Raji (cell line): ENCODE measurements around the gene WDR54.
A peak's percentile ranks its signal among the peaks of the same experiment; 100 is the strongest.

ENCODE experiments used
- POLR2A ChIP-seq: IDR thresholded peaks from 2 replicates; pipeline ENCODE4 v1.6.1; 2011; ENCODE audit warnings: low read depth, low read length, control low read depth; ENCODE audit not compliant: insufficient read depth

Gene WDR54

GRCh38 chr2:74458938-74459363, 37.4 kb downstream of the WDR54 start:
- TF ChIP-seq POLR2A = no peak; the same call in 1 of the 2 replicates

GRCh38 chr2:74461187-74462053, 39.9 kb downstream of the WDR54 start:
- TF ChIP-seq POLR2A = peak; percentile 1; the same call in 1 of the 2 replicates

- TF ChIP-seq POLR2A = peak; percentile 7; the same call in 1 of the 2 replicates
Measured at GRCh38 chr2:74462054-74462785, 40.7 kb downstream of the WDR54 start.

- TF ChIP-seq POLR2A = no peak
Measured at GRCh38 chr2:74462786-74463105, 41.2 kb downstream of the WDR54 start.

GRCh38 chr2:74464406-74464805, 42.9 kb downstream of the WDR54 start:
- no peak for TF ChIP-seq POLR2A

GRCh38 chr2:74471332-74472065, 50.0 kb downstream of the WDR54 start:
- no peak for TF ChIP-seq POLR2A

GRCh38 chr2:74472086-74472944, 50.8 kb downstream of the WDR54 start, which contains the start of gene MRPL53:
Gene MRPL53, minus strand, starts transcription at chr2:74472680. Its CDS starts 20 bp downstream, at chr2:74472660.
- TF ChIP-seq POLR2A = peak; percentile 92

GRCh38 chr2:74472945-74473258, 51.4 kb downstream of the WDR54 start:
- no peak for TF ChIP-seq POLR2A

GRCh38 chr2:74474481-74474880, 53.0 kb downstream of the WDR54 start:
- TF ChIP-seq POLR2A = no peak

GRCh38 chr2:74474899-74475298, 53.4 kb downstream of the WDR54 start:
- no peak for TF ChIP-seq POLR2A
